ENCODE results near the gene KRT32.

Gene KRT32

GRCh38 chr17:41494524-41494923 is 27.3 kb upstream of the KRT32 start:
- H3K4me3 ChIP-seq (ENCODE audit: low read depth, low read length) = no peak overlapping the region

- no peak overlapping the region for H3K4me3 ChIP-seq (ENCODE audit: low read depth, low read length)
These were observed 25.6 kb upstream of the KRT32 start for GRCh38 chr17:41492771-41493170.

- H3K4me3 ChIP-seq (ENCODE audit: low read depth, low read length) = no peak overlapping the region
These were observed 25.2 kb upstream of the KRT32 start for GRCh38 chr17:41492351-41492750.

GRCh38 chr17:41491476-41491875 is 24.3 kb upstream of the KRT32 start:
- no peak overlapping the region for H3K4me3 ChIP-seq (ENCODE audit: low read depth, low read length)

GRCh38 chr17:41490000-41490990 is 23.1 kb upstream of the KRT32 start:
- no peak overlapping the region for H3K4me3 ChIP-seq (ENCODE audit: low read depth, low read length)

GRCh38 chr17:41489531-41489930 is 22.3 kb upstream of the KRT32 start, which contains the start of gene KRT36:
TSS of gene KRT36 (minus strand) at chr17:41489910. CDS start at chr17:41489864, 46 bp downstream.
- no peak within 1 kb of the TSS for H3K4me3 ChIP-seq (ENCODE audit: low read depth, low read length)

- no peak overlapping the region for H3K4me3 ChIP-seq (ENCODE audit: low read depth, low read length)
These were observed 19.8 kb upstream of the KRT32 start for GRCh38 chr17:41486809-41487530.

GRCh38 chr17:41486316-41486715 is 19.1 kb upstream of the KRT32 start:
- H3K4me3 ChIP-seq (ENCODE audit: low read depth, low read length) = no peak overlapping the region

- no peak overlapping the region for H3K4me3 ChIP-seq (ENCODE audit: low read depth, low read length)
These were observed 18.0 kb upstream of the KRT32 start for GRCh38 chr17:41484920-41485904.

GRCh38 chr17:41483991-41484826 is 17.0 kb upstream of the KRT32 start:
- H3K4me3 ChIP-seq (ENCODE audit: low read depth, low read length) = no peak overlapping the region

GRCh38 chr17:41483531-41483930 is 16.3 kb upstream of the KRT32 start:
- H3K4me3 ChIP-seq (ENCODE audit: low read depth, low read length) = no peak overlapping the region

- no peak within 1 kb of the TSS for H3K4me3 ChIP-seq (ENCODE audit: low read depth, low read length)
These were observed 13.8 kb upstream of the KRT32 start, which contains the start of gene KRT35 for GRCh38 chr17:41481036-41481435. TSS of gene KRT35 (minus strand) at chr17:41481151. CDS start at chr17:41481097, 54 bp downstream.

GRCh38 chr17:41480581-41480980 is 13.4 kb upstream of the KRT32 start:
- H3K4me3 ChIP-seq (ENCODE audit: low read depth, low read length) = no peak overlapping the region

GRCh38 chr17:41480136-41480535 is 12.9 kb upstream of the KRT32 start:
- H3K4me3 ChIP-seq (ENCODE audit: low read depth, low read length) = no peak overlapping the region

- no peak overlapping the region for H3K4me3 ChIP-seq (ENCODE audit: low read depth, low read length)
These were observed 11.1 kb upstream of the KRT32 start for GRCh38 chr17:41478237-41478636.

GRCh38 chr17:41476866-41477815 is 10.0 kb upstream of the KRT32 start:
- no peak overlapping the region for H3K4me3 ChIP-seq (ENCODE audit: low read depth, low read length)

- no peak overlapping the region for H3K4me3 ChIP-seq (ENCODE audit: low read depth, low read length)
These were observed 8.2 kb upstream of the KRT32 start for GRCh38 chr17:41475421-41475820.

GRCh38 chr17:41474863-41475262 is 7.7 kb upstream of the KRT32 start:
- H3K4me3 ChIP-seq (ENCODE audit: low read depth, low read length) = no peak overlapping the region

- no peak overlapping the region for H3K4me3 ChIP-seq (ENCODE audit: low read depth, low read length)
These were observed 1.2 kb upstream of the KRT32 start for GRCh38 chr17:41468346-41468745.
